ENCODE results near the gene NPHS1.
"Not testable (repeated sequence)": the region's sequence is repeated elsewhere in the genome, so short reads cannot be mapped to it uniquely, and the experiment has no call there.

The NPHS1 gene

GRCh38 chr19:35816262-35816661 lies 36.0 kb downstream of the NPHS1 start:
- no peak for DNase-seq (ENCODE audit: low read depth in 2 of 2)

DNA sequence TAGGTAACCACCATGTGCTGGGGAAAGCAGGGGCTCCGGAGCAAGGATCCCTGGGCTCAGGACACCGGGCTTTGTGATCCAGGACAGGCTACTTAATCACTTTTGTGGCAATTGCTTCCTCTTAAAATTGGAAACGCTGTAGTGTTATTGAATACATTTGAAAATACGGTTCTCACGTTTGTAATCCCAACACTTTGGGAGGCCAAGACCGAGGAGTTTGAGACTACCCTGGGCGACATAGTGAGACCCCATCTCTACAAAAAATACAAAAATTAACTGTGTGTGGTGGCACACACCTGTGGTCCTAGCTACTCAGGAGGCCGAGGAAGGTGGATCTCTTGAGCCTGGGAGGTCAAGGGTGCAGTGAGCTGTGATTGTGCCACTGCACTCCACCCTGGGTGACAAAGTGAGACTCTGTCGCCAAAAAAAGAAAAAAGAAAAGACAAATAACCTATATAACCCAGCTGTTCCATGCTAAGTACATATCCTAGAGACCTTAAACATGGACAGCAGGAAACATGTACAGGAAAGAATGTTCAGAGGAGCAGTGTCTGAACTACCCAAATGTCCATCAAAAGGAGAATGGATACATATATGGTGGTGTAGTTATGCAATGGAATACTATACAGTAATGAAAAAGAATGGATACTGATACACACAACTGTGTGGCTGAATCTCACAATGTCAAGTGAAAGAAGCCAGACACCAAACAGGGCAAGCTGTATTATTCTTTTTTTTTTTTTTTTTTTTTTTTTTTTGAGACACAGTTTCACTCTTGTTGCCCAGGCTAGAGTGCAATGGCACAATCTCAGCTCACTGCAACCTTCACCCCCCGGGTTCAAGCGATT lies 39.0 kb downstream of the NPHS1 start:
- DNase-seq (ENCODE audit: low read depth in 2 of 2) = no peak

DNA sequence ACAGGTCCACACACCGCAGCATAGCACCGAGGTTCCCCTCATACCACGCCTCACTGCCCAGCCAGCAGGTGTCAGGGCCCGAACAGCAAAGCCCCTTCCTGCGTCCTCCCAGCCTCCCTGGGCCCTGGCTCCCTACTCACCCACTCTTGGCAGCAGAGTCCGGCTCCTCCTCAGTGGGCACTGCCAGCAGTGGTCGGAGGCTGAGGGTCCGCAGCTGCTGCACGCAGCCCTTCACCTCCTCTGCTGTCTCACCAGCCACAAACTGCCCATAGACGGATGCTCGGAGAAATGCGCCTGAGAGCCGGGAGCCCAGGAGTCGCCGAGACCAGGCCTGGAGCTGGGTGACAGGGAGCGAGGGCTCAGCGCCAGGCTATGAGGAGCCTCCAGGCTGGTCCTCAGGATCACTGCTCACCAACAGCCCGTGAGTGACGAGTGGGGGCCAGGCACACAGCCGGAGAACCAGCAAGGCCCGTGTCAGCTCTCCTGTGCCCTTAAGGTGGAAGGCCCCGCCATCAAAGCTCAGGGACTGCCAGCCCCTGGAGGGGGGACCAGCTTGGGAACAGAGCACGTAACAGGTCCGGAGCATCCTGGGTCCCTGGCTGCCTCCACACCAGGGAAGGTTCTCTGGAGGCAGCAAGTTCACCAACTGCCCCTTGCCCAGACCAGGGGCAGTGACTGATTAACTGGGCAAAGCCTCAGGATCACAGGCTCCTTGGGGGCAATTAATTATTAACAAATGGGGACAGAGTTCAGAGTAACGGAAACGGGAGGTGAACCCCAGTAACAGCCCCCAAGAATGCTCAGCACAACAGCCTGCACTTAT lies 39.9 kb downstream of the NPHS1 start, which contains the start of gene PRODH2:
TSS of gene PRODH2 (minus strand) at position 626 of the 823 bp plus-strand sequence. CDS start at position 586, 40 bp downstream.
- DNase-seq (ENCODE audit: low read depth in 2 of 2) = no peak

DNA sequence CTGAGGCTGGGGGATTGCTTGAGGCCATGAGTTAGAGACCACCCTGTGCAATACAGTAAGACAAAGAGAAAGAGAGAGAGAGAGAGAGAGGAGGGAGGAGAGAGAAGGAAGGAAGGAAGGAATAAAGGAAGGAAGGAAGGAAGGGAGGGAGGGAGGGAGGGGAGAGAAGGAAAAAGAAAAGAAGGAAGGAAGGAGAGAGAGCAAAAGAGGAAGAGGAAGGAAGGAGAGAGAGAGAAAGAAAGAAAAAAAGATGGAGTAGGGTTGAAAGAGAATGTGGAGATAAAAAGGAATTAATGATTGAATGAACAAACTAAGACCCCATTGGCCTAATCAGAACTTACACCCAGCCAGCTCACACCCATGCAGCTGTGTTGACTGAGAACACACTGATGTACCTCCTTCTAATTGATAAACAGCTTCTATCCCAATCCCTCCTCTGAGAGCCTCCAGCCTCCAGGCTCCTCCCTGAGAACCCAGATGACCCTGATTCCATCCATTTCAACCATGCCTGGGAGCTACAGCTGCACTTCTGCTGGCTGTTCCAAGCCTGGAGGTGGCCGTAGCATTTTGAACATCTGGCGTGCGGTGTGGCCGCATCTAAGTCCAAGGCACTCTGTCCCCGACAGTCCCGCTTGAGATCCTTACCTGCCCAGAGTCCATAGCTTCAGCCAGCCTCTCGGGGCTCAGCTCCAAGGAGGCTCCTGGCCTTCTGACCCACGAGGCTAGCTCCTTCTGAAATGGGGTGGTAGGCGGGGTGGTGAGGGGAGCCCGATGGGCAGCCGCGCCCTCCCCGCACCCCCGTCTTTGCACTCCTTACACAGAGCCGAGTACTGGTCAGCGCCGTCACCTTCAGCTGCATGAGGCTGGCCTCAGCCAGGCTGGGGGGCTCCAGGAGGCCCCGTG lies 40.7 kb downstream of the NPHS1 start:
- no peak for DNase-seq (ENCODE audit: low read depth in 2 of 2)

- DNase-seq (ENCODE audit: low read depth in 2 of 2) = no peak
Observed at GRCh38 chr19:35807633-35808032, 44.7 kb downstream of the NPHS1 start.

DNA sequence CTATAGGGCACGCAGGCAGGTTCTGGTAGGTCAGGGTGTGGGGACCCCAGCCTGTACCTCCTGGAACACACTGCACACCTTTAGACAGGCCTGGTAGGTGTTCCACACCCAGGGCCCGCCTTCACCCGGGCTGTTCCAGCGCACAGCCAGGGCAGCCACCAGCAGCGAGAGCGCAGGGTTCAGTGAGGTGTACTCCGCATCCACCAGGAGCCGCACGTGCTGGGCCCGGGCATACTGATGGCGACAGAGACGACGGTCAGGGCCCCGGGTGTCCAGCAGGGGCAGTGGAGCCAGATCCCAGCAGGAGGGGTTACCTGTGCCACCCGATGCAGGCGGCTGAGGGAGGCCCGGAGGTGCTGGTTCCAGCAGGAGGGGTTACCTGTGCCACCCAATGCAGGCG lies 45.7 kb downstream of the NPHS1 start:
- no peak for DNase-seq (ENCODE audit: low read depth in 2 of 2)

GRCh38 chr19:35805526-35806102 lies 46.7 kb downstream of the NPHS1 start:
- DNase-seq (ENCODE audit: low read depth in 2 of 2) = no peak

DNA sequence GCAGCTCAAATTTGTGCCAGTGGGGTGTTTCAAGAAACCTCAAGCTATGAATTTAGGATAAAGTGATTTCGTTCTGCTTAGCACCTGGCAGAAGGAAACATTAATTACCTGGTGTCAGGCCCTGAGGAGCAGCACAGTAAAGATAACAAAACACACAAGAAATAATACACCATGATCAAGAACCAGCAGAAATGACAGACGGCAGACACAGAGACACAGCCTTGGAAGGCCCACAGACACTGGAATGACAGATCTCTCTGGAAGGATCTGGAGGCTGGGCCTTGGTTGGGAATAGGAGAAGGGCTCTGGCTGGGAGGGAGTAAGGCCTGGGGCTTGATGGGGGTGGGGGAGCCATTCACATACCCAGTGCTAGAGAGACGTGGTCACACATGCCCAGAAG lies 50.5 kb downstream of the NPHS1 start:
- DNase-seq (ENCODE audit: low read depth in 2 of 2) = no peak

DNA sequence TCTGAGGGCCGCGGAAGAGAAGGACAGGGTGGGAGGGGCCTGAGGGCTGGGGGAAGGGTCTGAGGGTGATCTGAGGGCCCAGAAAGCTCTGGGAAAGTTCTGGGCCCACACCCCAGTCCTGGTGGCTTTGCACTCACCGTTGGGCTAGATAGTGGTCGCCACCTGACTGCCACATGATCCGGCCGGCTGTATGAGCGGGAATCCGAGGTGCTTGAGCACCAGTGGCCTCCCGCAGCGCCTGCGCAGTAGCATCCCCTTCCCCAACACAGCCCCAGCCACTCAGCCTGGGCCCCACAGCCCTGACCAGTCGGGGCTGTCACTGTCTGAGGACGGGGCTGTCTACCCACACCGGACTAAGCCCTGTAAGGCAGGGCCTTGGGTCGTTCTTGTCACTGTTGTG lies 54.6 kb downstream of the NPHS1 start:
- peak in 1 of 2 donors; percentile 12 for DNase-seq (ENCODE audit: low read depth in 2 of 2)

DNA sequence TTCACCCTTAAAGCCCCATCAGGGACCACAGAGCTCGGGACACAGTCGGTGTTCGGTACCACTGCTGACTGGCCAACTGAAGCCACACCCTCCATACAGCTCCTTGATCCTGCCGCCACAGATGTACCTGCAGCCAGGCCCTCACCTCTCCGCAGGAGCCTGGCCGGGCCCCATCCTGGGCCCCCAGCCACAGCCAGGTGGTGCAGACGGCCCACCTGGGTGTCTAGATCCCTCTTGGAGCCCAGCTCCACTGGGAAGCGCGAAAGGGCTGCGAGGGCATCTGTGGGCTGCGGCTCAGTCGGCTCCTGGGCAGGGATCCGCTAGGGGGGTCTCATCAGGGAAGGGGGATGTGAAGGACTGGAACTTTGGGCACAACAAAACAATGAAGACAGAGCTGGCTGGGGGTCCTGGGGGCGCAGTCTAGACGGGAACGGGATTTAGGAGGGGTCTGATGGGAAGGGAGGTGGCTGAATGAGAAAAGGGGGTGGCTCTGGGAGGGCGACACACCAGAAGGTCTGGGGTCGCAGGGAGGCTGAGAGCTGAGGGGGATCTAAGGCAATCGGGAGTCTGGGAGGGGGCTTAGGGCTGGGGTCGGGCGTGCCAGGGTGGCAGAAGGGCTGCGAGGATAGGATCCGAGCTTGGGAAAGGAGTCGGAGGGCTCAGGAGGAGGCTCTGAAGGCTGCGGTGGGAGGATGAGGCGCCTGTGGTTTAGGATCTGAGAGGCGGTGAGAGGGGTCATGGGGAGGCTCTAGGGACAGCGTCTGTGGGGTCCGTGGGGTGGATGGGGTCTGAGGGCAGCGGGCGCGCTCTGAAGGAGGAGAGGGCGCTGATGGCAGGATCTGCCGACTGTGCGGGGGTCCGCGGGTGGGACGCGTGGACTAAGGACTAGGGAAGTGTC lies 55.4 kb downstream of the NPHS1 start:
- no peak for DNase-seq (ENCODE audit: low read depth in 2 of 2)

GRCh38 chr19:35795564-35795963 lies 56.7 kb downstream of the NPHS1 start:
- not testable (repeated sequence) for DNase-seq (ENCODE audit: low read depth in 2 of 2)

- DNase-seq (ENCODE audit: low read depth in 2 of 2) = no peak
Observed at GRCh38 chr19:35793381-35794165, 58.7 kb downstream of the NPHS1 start.

DNA sequence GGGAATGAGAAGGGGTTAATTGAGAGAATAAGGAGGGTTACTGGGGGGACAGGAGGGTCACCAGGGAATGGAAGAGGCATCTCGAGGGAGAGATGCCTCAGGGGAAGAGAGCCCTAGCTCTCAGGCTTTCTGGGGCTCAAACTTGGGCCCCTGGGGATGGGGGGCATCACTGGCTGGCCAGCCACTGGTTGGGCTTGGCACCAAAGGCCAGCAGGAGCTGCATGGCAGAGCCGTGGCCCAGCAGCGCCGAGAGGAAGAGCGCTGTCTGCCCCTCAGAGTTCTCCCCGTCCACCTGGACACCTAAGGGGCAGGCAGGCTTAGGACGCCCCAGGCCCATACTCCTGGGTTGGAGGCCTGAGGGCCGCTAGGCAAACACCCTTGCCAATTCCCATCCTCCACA lies 59.4 kb downstream of the NPHS1 start:
- DNase-seq (ENCODE audit: low read depth in 2 of 2) = no peak

- DNase-seq (ENCODE audit: low read depth in 2 of 2) = no peak
Observed at GRCh38 chr19:35792312-35792711, 60.0 kb downstream of the NPHS1 start.

- DNase-seq (ENCODE audit: low read depth in 2 of 2) = no peak
Observed at GRCh38 chr19:35791814-35792279, 60.5 kb downstream of the NPHS1 start.

DNA sequence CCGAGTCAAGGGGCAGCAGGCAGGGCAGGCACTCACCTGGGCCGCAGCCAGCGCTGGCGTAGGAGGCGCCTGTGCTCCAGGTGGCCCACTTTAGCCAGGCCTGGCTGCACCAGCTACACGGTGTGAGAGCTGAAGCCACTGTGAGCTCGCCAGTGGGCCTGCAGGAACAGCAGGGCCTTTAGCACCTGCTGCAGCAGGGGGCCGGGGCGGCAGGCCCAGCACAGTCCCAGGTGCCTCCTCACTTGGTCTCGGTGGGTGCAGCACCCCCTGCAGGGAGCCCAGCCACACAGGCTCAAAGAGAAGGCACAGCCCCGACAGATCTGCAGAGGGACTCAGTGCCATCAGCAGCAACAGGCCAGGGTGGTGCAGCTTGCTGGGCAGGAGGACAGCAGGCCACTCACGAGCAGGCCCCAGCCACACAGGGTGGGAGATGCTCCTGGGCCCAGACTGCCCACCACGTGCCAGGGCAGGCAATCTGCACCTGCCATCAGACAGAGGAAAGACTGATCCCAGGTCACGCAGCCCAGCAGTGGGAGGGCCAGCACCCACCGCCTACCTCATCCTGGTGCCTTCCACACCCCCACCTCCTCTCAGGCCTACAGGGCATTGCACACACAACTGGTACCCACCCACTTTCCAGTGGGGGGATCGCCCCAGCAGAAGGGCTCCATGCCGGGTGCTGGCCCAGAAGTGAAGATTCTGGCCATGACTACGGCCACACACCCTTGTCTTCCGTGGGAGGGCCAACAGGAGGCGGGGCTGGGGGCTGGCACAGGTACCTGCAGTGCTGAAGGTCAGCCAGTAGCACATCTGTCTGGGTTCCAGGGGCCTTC lies 61.1 kb downstream of the NPHS1 start:
- no peak for DNase-seq (ENCODE audit: low read depth in 2 of 2)

- DNase-seq (ENCODE audit: low read depth in 2 of 2) = no peak
Observed at GRCh38 chr19:35789978-35790944, 62.0 kb downstream of the NPHS1 start.

All from stimulated activated CD4-positive, alpha-beta T cell treated with anti-CD3 and anti-CD28 coated beads, Interleukin-4, amount 100 ng/mL, for 48 hours (primary cell).